ENCODE data around the gene PPP2R5A.
"Not testable (repeated sequence)": the region's sequence is repeated elsewhere in the genome, so short reads cannot be mapped to it uniquely, and the experiment has no call there.

Gene PPP2R5A

GRCh38 chr1:212295579-212295978, 10.4 kb downstream of the PPP2R5A start:
- DNase-seq, result no peak

GRCh38 chr1:212297338-212297737, 12.1 kb downstream of the PPP2R5A start:
- DNase-seq, result no peak

- no peak for DNase-seq
Measured at GRCh38 chr1:212301580-212301979, 16.4 kb downstream of the PPP2R5A start.

- DNase-seq, result no peak
Measured at GRCh38 chr1:212302745-212303383, 17.7 kb downstream of the PPP2R5A start.

- DNase-seq, result no peak
Measured at GRCh38 chr1:212305342-212305741, 20.1 kb downstream of the PPP2R5A start.

- DNase-seq, result not testable (repeated sequence)
Measured at GRCh38 chr1:212305984-212306452, 20.8 kb downstream of the PPP2R5A start.

GRCh38 chr1:212309967-212310366, 24.8 kb downstream of the PPP2R5A start:
- DNase-seq, result no peak

- no peak for DNase-seq
Measured at GRCh38 chr1:212310383-212310782, 25.2 kb downstream of the PPP2R5A start.

- DNase-seq, result no peak
Measured at GRCh38 chr1:212311836-212312497, 26.8 kb downstream of the PPP2R5A start.

- no peak for DNase-seq
Measured at GRCh38 chr1:212313616-212314015, 28.4 kb downstream of the PPP2R5A start.

GRCh38 chr1:212315184-212315583, 30.0 kb downstream of the PPP2R5A start:
- DNase-seq, result no peak

GRCh38 chr1:212315907-212316306, 30.7 kb downstream of the PPP2R5A start:
- peak in 9 of 56 donors; percentile 2 to 31 (median 3) for DNase-seq

- DNase-seq, result no peak
Measured at GRCh38 chr1:212317916-212318315, 32.7 kb downstream of the PPP2R5A start.

GRCh38 chr1:212321031-212321430, 35.8 kb downstream of the PPP2R5A start:
- DNase-seq, result not testable (repeated sequence)

- no peak for DNase-seq
Measured at GRCh38 chr1:212323066-212323465, 37.9 kb downstream of the PPP2R5A start.

GRCh38 chr1:212326541-212326940, 41.3 kb downstream of the PPP2R5A start:
- no peak for DNase-seq

GRCh38 chr1:212328248-212328647, 43.0 kb downstream of the PPP2R5A start:
- DNase-seq, result no peak

- no peak for DNase-seq
Measured at GRCh38 chr1:212329105-212329504, 43.9 kb downstream of the PPP2R5A start.

GRCh38 chr1:212341090-212341489, 55.9 kb downstream of the PPP2R5A start:
- no peak for DNase-seq

GRCh38 chr1:212344905-212345304, 59.7 kb downstream of the PPP2R5A start:
- no peak for DNase-seq

- DNase-seq, result no peak
Measured at GRCh38 chr1:212346601-212347000, 61.4 kb downstream of the PPP2R5A start.

- DNase-seq, result no peak
Measured at GRCh38 chr1:212351588-212352362, 66.6 kb downstream of the PPP2R5A start.
